ENCODE data around the gene LHFPL3. TPM values are rescaled to one million over a fixed set of nuclear protein-coding genes. Genes with fewer than 3 reads are reported as not detected.

Gene LHFPL3
- total RNA-seq, 1 experiment from 2014 or later, result not detected

DNA sequence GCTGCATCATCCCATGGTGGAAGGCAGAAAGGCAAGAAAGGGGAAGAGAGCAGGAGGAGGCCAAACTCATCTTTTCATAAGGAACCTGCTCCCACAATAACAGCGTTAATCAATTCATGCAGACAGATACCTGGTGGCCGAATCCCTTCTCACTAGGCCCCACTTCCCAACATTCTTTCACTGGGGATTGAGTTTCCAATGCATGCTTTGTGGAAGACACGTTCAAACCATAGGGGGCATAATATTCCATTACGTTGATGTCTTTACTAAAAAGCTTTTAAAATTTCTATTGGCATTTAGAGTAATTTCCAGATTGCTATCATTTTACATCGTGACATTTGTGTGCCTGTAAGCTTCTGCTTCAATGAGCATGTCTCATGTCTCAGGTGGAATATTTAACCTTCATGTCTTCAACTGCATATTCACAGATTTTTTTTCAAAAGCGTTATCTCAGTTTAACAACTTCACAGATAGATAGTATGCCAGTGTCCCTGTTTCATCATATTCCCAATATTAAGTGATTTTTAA, 88.5 kb downstream of the LHFPL3 start:
- intact Hi-C loops (cut with micrococcal nuclease; ENCODE audit: unreplicated experiment), result no loop called here
- no peak for DNase-seq (ENCODE audit: low spot score)
- Histone ChIP-seq H3K36me3 (ENCODE audit: insufficient read depth, low read length, poor library complexity, severe bottlenecking) (no peaks in the 10 kb centered on the region), H3K27ac (ENCODE audit: low read depth, low read length, poor library complexity, severe bottlenecking) (no peak overlapping the region), H3K4me1 (ENCODE audit: insufficient read depth, low read length, poor library complexity, severe bottlenecking) (no peaks in the 10 kb centered on the region), H3K27me3 (replicated peaks; ENCODE audit: insufficient read depth, low read depth, low read length, poor library complexity) (peaks cover 3% of the 10 kb centered on the region), H3K4me3 (ENCODE audit: low read depth, low read length, poor library complexity, severe bottlenecking) (no peak overlapping the region), H3K9me3 (ENCODE audit: low read depth, low read length, poor library complexity, severe bottlenecking) (no peaks in the 10 kb centered on the region)
- POLR2A ChIA-PET (ENCODE audit: low non-redundant PET), result no interaction called here
- BruUV-seq (replicated peaks), result no TSS peak
- TF ChIP-seq, protein P1, sequence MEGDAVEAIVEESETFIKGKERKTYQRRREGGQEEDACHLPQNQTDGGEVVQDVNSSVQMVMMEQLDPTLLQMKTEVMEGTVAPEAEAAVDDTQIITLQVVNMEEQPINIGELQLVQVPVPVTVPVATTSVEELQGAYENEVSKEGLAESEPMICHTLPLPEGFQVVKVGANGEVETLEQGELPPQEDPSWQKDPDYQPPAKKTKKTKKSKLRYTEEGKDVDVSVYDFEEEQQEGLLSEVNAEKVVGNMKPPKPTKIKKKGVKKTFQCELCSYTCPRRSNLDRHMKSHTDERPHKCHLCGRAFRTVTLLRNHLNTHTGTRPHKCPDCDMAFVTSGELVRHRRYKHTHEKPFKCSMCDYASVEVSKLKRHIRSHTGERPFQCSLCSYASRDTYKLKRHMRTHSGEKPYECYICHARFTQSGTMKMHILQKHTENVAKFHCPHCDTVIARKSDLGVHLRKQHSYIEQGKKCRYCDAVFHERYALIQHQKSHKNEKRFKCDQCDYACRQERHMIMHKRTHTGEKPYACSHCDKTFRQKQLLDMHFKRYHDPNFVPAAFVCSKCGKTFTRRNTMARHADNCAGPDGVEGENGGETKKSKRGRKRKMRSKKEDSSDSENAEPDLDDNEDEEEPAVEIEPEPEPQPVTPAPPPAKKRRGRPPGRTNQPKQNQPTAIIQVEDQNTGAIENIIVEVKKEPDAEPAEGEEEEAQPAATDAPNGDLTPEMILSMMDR (conservative IDR thresholded peaks at IDR 0.05; ENCODE audit: low read depth, low read length), result no peak
- TF ChIP-seq EZH2 (IDR thresholded peaks at IDR 0.05; ENCODE audit: borderline replicate concordance, low read depth, low read length, poor library complexity, severe bottlenecking), result no peak
- CTCF ChIA-PET, result no interaction called here

GRCh38 chr7:104431930-104432329, 103.5 kb downstream of the LHFPL3 start:
- no peak for DNase-seq (ENCODE audit: low spot score)
- no TSS peak for BruUV-seq (replicated peaks)
- Histone ChIP-seq H3K4me1 (ENCODE audit: insufficient read depth, low read length, poor library complexity, severe bottlenecking) (no peaks in the 10 kb centered on the region), H3K27ac (ENCODE audit: low read depth, low read length, poor library complexity, severe bottlenecking) (no peak overlapping the region), H3K36me3 (ENCODE audit: insufficient read depth, low read length, poor library complexity, severe bottlenecking) (no peaks in the 10 kb centered on the region), H3K9me3 (ENCODE audit: low read depth, low read length, poor library complexity, severe bottlenecking) (no peaks in the 10 kb centered on the region), H3K27me3 (replicated peaks; ENCODE audit: insufficient read depth, low read depth, low read length, poor library complexity) (peaks cover 8% of the 10 kb centered on the region), H3K4me3 (ENCODE audit: low read depth, low read length, poor library complexity, severe bottlenecking) (no peak overlapping the region)
- intact Hi-C loops (cut with micrococcal nuclease; ENCODE audit: unreplicated experiment), result no loop called here
- ChIA-PET POLR2A (ENCODE audit: low non-redundant PET) (no interaction called here), CTCF (no interaction called here)
- TF ChIP-seq, protein P1 (conservative IDR thresholded peaks at IDR 0.05; ENCODE audit: low read depth, low read length), result no peak
- TF ChIP-seq EZH2 (IDR thresholded peaks at IDR 0.05; ENCODE audit: borderline replicate concordance, low read depth, low read length, poor library complexity, severe bottlenecking), result no peak

DNA sequence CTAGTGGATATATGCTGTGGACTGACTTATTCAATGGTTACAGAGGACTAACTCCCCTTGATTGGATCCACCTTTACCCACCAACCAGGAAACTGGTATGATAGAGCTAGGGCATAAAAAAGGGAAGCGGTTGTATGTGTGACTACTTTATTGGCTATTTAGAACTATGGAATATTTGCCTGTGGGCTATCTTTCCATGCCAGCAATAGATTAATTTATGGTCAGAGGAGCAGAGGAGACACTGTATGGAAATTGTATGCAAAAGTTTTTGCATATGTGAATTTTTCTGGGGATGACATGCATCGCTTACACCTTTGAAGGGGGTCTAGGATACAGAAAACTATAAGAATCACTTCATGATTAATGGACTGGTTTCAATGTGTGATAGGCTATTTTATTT, 105.7 kb downstream of the LHFPL3 start:
- Histone ChIP-seq H3K4me3 (ENCODE audit: low read depth, low read length, poor library complexity, severe bottlenecking) (no peak overlapping the region), H3K9me3 (ENCODE audit: low read depth, low read length, poor library complexity, severe bottlenecking) (no peaks in the 10 kb centered on the region), H3K27ac (ENCODE audit: low read depth, low read length, poor library complexity, severe bottlenecking) (no peak overlapping the region), H3K36me3 (ENCODE audit: insufficient read depth, low read length, poor library complexity, severe bottlenecking) (no peaks in the 10 kb centered on the region), H3K4me1 (ENCODE audit: insufficient read depth, low read length, poor library complexity, severe bottlenecking) (no peaks in the 10 kb centered on the region), H3K27me3 (replicated peaks; ENCODE audit: insufficient read depth, low read depth, low read length, poor library complexity) (no peaks in the 10 kb centered on the region)
- TF ChIP-seq, protein P1 (conservative IDR thresholded peaks at IDR 0.05; ENCODE audit: low read depth, low read length), result no peak
- TF ChIP-seq EZH2 (IDR thresholded peaks at IDR 0.05; ENCODE audit: borderline replicate concordance, low read depth, low read length, poor library complexity, severe bottlenecking), result no peak
- CTCF ChIA-PET, result no interaction called here
- BruUV-seq (replicated peaks), result no TSS peak
- POLR2A ChIA-PET (ENCODE audit: low non-redundant PET), result no interaction called here
- no peak for DNase-seq (ENCODE audit: low spot score)
- intact Hi-C loops (cut with micrococcal nuclease; ENCODE audit: unreplicated experiment), result no loop called here

Data from A673 (cell line).